GM21447 (cell line): ENCODE results near the gene CYP26A1.

Source experiments
- ATAC-seq: cut with Tn5 transposase; IDR thresholded peaks from one replicate; pipeline ENCODE4 v1.9.1; 2021; ENCODE audit not compliant: unreplicated experiment

CYP26A1 gene

GRCh38 chr10:93073539-93074146 lies at the start of gene CYP26A1:
Gene CYP26A1 (plus strand): TSS chr10:93073893. CDS start chr10:93073935, 42 bp downstream.
- no peak for ATAC-seq

- no peak for ATAC-seq
Observed at GRCh38 chr10:93026072-93026471, 47.6 kb upstream of the CYP26A1 start.

- no peak for ATAC-seq
Observed at GRCh38 chr10:93027508-93027907, 46.2 kb upstream of the CYP26A1 start.

GRCh38 chr10:93028883-93029282 lies 44.8 kb upstream of the CYP26A1 start:
- ATAC-seq, result no peak

- ATAC-seq, result no peak
Observed at GRCh38 chr10:93030409-93030808, 43.3 kb upstream of the CYP26A1 start.

GRCh38 chr10:93032105-93032808 lies 41.4 kb upstream of the CYP26A1 start:
- no peak for ATAC-seq

GRCh38 chr10:93032809-93033137 lies 40.9 kb upstream of the CYP26A1 start:
- ATAC-seq, result no peak

GRCh38 chr10:93034426-93034825 lies 39.3 kb upstream of the CYP26A1 start:
- ATAC-seq, result no peak

- no peak for ATAC-seq
Observed at GRCh38 chr10:93039110-93039509, 34.6 kb upstream of the CYP26A1 start.

- ATAC-seq, result no peak
Observed at GRCh38 chr10:93039721-93040120, 34.0 kb upstream of the CYP26A1 start.

GRCh38 chr10:93054486-93054885 lies 19.2 kb upstream of the CYP26A1 start:
- ATAC-seq, result no peak

GRCh38 chr10:93058139-93058538 lies 15.6 kb upstream of the CYP26A1 start:
- ATAC-seq, result no peak

GRCh38 chr10:93059975-93060886 lies 13.5 kb upstream of the CYP26A1 start, which contains the start of gene CYP26C1:
Gene CYP26C1 (plus strand): TSS chr10:93060798. CDS start chr10:93061264, 466 bp downstream.
- ATAC-seq, result no peak

GRCh38 chr10:93060887-93061593 lies 12.7 kb upstream of the CYP26A1 start:
- ATAC-seq, result no peak

- no peak for ATAC-seq
Observed at GRCh38 chr10:93061594-93062513, 11.8 kb upstream of the CYP26A1 start.

GRCh38 chr10:93062514-93063143 lies 11.1 kb upstream of the CYP26A1 start:
- ATAC-seq, result no peak

GRCh38 chr10:93063144-93063976 lies 10.3 kb upstream of the CYP26A1 start:
- ATAC-seq, result no peak

GRCh38 chr10:93063977-93064660 lies 9.6 kb upstream of the CYP26A1 start:
- ATAC-seq, result no peak
